ENCODE results near the gene MOB1B. TPM values are rescaled to one million over a fixed set of nuclear protein-coding genes. Genes with fewer than 3 reads are reported as not detected.

The MOB1B gene
- total and polyA plus RNA-seq, 2 of the 13 experiments (the other 11 are each of a cell fraction or from before 2014, with no cell fraction given), result 3.9 to 4.0 TPM

DNA sequence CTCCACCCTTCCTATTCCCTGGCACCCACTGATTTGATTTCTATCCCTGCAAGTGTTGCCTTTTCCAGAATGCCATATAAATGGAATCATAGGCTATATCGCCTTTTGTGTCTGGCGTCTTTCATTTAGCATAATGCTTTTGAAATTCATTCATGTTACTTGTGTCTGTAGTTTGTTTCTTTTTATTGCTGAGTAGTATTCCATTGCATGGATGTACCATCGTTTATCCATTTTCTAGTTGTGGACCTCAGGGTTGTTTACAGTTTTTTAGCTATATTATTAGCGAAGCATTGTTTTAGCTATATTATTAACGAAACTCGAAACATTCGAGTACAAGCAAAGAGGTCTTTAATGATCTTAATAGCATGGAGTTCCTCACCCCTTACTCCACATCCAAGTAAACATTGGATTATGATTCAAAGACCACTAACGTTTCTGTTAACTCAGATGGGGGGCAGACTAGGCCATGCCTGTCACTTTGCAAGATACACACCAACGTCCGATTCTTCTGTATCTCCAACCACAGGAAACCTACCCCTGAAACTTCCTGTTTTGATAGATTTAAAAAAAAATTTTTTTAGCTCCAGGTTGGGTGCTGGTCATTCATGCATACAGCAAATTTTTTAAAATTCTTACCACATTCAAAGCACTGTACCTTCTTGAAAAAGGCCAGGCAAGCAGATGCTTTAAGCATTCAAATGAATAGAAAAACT, 92.4 kb downstream of the MOB1B start:
- no peak for ATAC-seq
- 2% methylated on average over 10 of the region's 10 CpGs for WGBS (ENCODE audit: low lambda C conversion rate)
- POLR2A ChIA-PET, result interaction anchor here (1.0 to 2.4 kb wide), 3 partner anchors 15 to 32 kb away, joined by 4 to 18 read pairs (median 7); no protein-coding TSS in a partner anchor
- Histone ChIP-seq H3K27me3 (ENCODE audit: control insufficient read depth in 1 of 2, insufficient read depth in 2 of 2, low read length in 2 of 2) (no peaks in the 10 kb centered on the region), H3K4me2 (ENCODE audit: low read depth, low read length) (peak overlapping the region; percentile 97), H3K9me3 (ENCODE audit: low read length) (no peaks in the 10 kb centered on the region), H3K4me1 (ENCODE audit: insufficient read depth, low read length) (peaks cover 43% of the 10 kb centered on the region), H3K79me2 (ENCODE audit: insufficient read depth, low read length) (peaks cover 39% of the 10 kb centered on the region), H2AFZ (ENCODE audit: low read length) (no peak overlapping the region), H3K27ac (ENCODE audit: extremely low read length, insufficient read depth, low read length) (peak overlapping the region; percentile 83), H3K36me3 (replicated peaks in 1 of 2; ENCODE audit: control insufficient read depth in 1 of 2, insufficient read depth in 2 of 2, low read length in 2 of 2) (no peaks in the 10 kb centered on the region; a peak in 1 of 5 replicates), H3K9ac (ENCODE audit: insufficient read depth, low read depth, low read length) (peak overlapping the region; percentile 81), H3K4me3 (replicated peaks in 1 of 3; ENCODE audit: insufficient read depth in 1 of 3, low read depth in 2 of 3, low read length in 3 of 3) (peak overlapping the region; percentile 67 to 92 (median 89)), H4K20me1 (ENCODE audit: insufficient read depth, low read length) (no peaks in the 10 kb centered on the region; the same call in 1 of the 2 replicates)
- in situ Hi-C loops (cut with HindIII; ENCODE audit: extremely low pct_ligation_motif_present, low pct_unique_long_range_greater_than_20kb), result loop anchor here (10.0 kb wide), 1 partner anchor 150 kb away; no protein-coding TSS in a partner anchor
- no peak for FAIRE-seq
- BruUV-seq (replicated peaks), result no TSS peak
- CTCF ChIA-PET (ENCODE audit: low intra/inter-chr PET ratio, low total read pairs), result no interaction called here
- DNase-seq (ENCODE audit: low spot score), result no peak
- intact Hi-C loops (cut with micrococcal nuclease; ENCODE audit: unreplicated experiment), result loop anchor here (2.0 to 10.0 kb wide), 3 partner anchors 24 to 290 kb away; partner anchors contain the start of gene GRSF1
- TF ChIP-seq ZNF790 (CRISPR knock-in tag; IDR thresholded peaks at IDR 0.05; ENCODE audit: borderline replicate concordance), result 0 out of 2 replicates have a peak, but pooled peaks have one; percentile 15
- TF ChIP-seq HNF4A (CRISPR knock-in tag; IDR thresholded peaks at IDR 0.05), result 0 out of 2 replicates have a peak, but pooled peaks have one; percentile 9
- no peak for TF ChIP-seq ZNF317 (CRISPR knock-in tag; IDR thresholded peaks at IDR 0.05)
- no peak for TF ChIP-seq AKAP8 (CRISPR knock-in tag; IDR thresholded peaks at IDR 0.05)
- TF ChIP-seq ZNF354B (CRISPR knock-in tag; IDR thresholded peaks at IDR 0.05), result no peak

DNA sequence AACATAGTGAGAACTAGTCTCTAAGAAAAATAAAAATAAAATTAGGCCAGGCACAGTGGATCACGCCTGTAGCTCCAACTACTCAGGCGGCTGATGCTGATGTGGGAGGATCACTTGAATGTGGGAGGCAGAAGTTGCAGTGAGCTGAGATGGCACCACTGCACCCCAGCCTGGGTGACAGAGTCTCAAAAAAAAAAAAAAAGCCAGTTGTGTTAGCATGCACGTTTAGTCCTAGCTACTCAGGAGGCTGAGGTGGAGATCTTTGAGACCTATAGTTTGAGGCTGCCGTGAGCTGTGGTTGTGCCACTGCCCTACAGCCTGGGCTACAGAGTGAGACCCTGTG, 93.8 kb downstream of the MOB1B start:
- H3K79me2 ChIP-seq (ENCODE audit: insufficient read depth, low read length), result peaks cover 43% of the 10 kb centered on the region
- intact Hi-C loops (cut with micrococcal nuclease; ENCODE audit: unreplicated experiment), result loop anchor here (10.0 kb wide), 1 partner anchor 291 kb away; no protein-coding TSS in a partner anchor
- ATAC-seq (no peak), FAIRE-seq (no peak), DNase-seq (ENCODE audit: low spot score) (no peak)
- POLR2A ChIA-PET, result no interaction called here
- H3K4me1 ChIP-seq (ENCODE audit: insufficient read depth, low read length), result peaks cover 43% of the 10 kb centered on the region
- H3K9ac ChIP-seq (ENCODE audit: insufficient read depth, low read depth, low read length), result no peak overlapping the region
- peak overlapping the region; percentile 57 for H3K4me2 ChIP-seq (ENCODE audit: low read depth, low read length)
- no peaks in the 10 kb centered on the region; the same call in 1 of the 2 replicates for H4K20me1 ChIP-seq (ENCODE audit: insufficient read depth, low read length)
- H3K4me3 ChIP-seq (replicated peaks in 1 of 3; ENCODE audit: insufficient read depth in 1 of 3, low read depth in 2 of 3, low read length in 3 of 3), result peak overlapping the region in 1 of 3 experiments; percentile 92; a peak in 2 of 6 replicates
- no peaks in the 10 kb centered on the region; a peak in 1 of 5 replicates for H3K36me3 ChIP-seq (replicated peaks in 1 of 2; ENCODE audit: control insufficient read depth in 1 of 2, insufficient read depth in 2 of 2, low read length in 2 of 2)
- CTCF ChIA-PET (ENCODE audit: low intra/inter-chr PET ratio, low total read pairs), result no interaction called here
- H3K27me3 ChIP-seq (ENCODE audit: control insufficient read depth in 1 of 2, insufficient read depth in 2 of 2, low read length in 2 of 2), result no peaks in the 10 kb centered on the region
- WGBS (ENCODE audit: low lambda C conversion rate), result 57% methylated on average over 4 of the region's 4 CpGs
- H3K27ac ChIP-seq (ENCODE audit: extremely low read length, insufficient read depth, low read length), result no peak overlapping the region
- no TSS peak for BruUV-seq (replicated peaks)
- in situ Hi-C loops (cut with HindIII; ENCODE audit: extremely low pct_ligation_motif_present, low pct_unique_long_range_greater_than_20kb), result loop anchor here (10.0 kb wide), 1 partner anchor 151 kb away; no protein-coding TSS in a partner anchor
- H2AFZ ChIP-seq (ENCODE audit: low read length), result no peak overlapping the region
- no peaks in the 10 kb centered on the region for H3K9me3 ChIP-seq (ENCODE audit: low read length)
- no peak for TF ChIP-seq ZBTB8A (CRISPR knock-in tag; IDR thresholded peaks at IDR 0.05; ENCODE audit: borderline replicate concordance, low read depth)
- TF ChIP-seq, protein P1, sequence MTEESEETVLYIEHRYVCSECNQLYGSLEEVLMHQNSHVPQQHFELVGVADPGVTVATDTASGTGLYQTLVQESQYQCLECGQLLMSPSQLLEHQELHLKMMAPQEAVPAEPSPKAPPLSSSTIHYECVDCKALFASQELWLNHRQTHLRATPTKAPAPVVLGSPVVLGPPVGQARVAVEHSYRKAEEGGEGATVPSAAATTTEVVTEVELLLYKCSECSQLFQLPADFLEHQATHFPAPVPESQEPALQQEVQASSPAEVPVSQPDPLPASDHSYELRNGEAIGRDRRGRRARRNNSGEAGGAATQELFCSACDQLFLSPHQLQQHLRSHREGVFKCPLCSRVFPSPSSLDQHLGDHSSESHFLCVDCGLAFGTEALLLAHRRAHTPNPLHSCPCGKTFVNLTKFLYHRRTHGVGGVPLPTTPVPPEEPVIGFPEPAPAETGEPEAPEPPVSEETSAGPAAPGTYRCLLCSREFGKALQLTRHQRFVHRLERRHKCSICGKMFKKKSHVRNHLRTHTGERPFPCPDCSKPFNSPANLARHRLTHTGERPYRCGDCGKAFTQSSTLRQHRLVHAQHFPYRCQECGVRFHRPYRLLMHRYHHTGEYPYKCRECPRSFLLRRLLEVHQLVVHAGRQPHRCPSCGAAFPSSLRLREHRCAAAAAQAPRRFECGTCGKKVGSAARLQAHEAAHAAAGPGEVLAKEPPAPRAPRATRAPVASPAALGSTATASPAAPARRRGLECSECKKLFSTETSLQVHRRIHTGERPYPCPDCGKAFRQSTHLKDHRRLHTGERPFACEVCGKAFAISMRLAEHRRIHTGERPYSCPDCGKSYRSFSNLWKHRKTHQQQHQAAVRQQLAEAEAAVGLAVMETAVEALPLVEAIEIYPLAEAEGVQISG (CRISPR knock-in tag; IDR thresholded peaks at IDR 0.05), result no peak
- no peak for TF ChIP-seq MTA3 (CRISPR knock-in tag; IDR thresholded peaks at IDR 0.05)
- TF ChIP-seq ZNF230 (CRISPR knock-in tag; IDR thresholded peaks at IDR 0.05), result no peak
- no peak for TF ChIP-seq TBL1XR1 (IDR thresholded peaks at IDR 0.05; ENCODE audit: borderline replicate concordance, low read length, partially characterized antibody)
- no peak for TF ChIP-seq GATAD1 (CRISPR knock-in tag; IDR thresholded peaks at IDR 0.05)
- TF ChIP-seq ZNF547 (CRISPR knock-in tag; IDR thresholded peaks at IDR 0.05), result no peak
- TF ChIP-seq, protein P2, sequence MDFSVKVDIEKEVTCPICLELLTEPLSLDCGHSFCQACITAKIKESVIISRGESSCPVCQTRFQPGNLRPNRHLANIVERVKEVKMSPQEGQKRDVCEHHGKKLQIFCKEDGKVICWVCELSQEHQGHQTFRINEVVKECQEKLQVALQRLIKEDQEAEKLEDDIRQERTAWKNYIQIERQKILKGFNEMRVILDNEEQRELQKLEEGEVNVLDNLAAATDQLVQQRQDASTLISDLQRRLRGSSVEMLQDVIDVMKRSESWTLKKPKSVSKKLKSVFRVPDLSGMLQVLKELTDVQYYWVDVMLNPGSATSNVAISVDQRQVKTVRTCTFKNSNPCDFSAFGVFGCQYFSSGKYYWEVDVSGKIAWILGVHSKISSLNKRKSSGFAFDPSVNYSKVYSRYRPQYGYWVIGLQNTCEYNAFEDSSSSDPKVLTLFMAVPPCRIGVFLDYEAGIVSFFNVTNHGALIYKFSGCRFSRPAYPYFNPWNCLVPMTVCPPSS (IDR thresholded peaks at IDR 0.05), result no peak
- TF ChIP-seq NR1H2 (CRISPR knock-in tag; IDR thresholded peaks at IDR 0.05; ENCODE audit: borderline replicate concordance, low read depth), result no peak
